ENCODE measurements around the gene ALPK3. TPM values are rescaled to one million over a fixed set of nuclear protein-coding genes. Genes with fewer than 3 reads are reported as not detected.

ALPK3 gene
- total RNA-seq, 4 donors from 2014 or later = 0.18 to 7.0 (median 0.68) TPM

- H3K36me3 ChIP-seq = peaks cover 0 to 6% (median 0%) of the 10 kb centered on the region in 3 donors
- H3K4me1 ChIP-seq = peaks cover 0 to 20% (median 0%) of the 10 kb centered on the region in 4 donors
- H3K27me3 ChIP-seq = no peaks in the 10 kb centered on the region
- DNase-seq = no peak
- no peaks in the 10 kb centered on the region for H3K9me3 ChIP-seq
- H3K27ac ChIP-seq = no peak overlapping the region
- H3K4me3 ChIP-seq = no peak overlapping the region
- no peak for TF ChIP-seq POLR2A (IDR thresholded peaks at IDR 0.05)
- TF ChIP-seq CTCF (IDR thresholded peaks at IDR 0.05) = no peak
These were observed 91.9 kb downstream of the ALPK3 start for GRCh38 chr15:84909029-84909428.

- Histone ChIP-seq H3K36me3 (peaks cover 0 to 6% (median 0%) of the 10 kb centered on the region in 3 donors), H3K4me1 (peaks cover 0 to 25% (median 0%) of the 10 kb centered on the region in 4 donors), H3K4me3 (no peak overlapping the region), H3K9me3 (no peaks in the 10 kb centered on the region), H3K27ac (no peak overlapping the region), H3K27me3 (no peaks in the 10 kb centered on the region)
- TF ChIP-seq POLR2A (IDR thresholded peaks at IDR 0.05) = no peak
- TF ChIP-seq CTCF (IDR thresholded peaks at IDR 0.05) = no peak
- DNase-seq = no peak
These were observed 92.6 kb downstream of the ALPK3 start for GRCh38 chr15:84909782-84910181.

GRCh38 chr15:84910928-84911623, 93.9 kb downstream of the ALPK3 start:
- no peak for DNase-seq
- Histone ChIP-seq H3K4me3 (no peak overlapping the region), H3K27ac (peak overlapping the region in 2 of 4 donors; percentile 69 to 80), H3K4me1 (peaks cover 0 to 32% (median 0%) of the 10 kb centered on the region in 4 donors), H3K27me3 (no peaks in the 10 kb centered on the region), H3K9me3 (no peaks in the 10 kb centered on the region), H3K36me3 (peaks cover 0 to 6% (median 0%) of the 10 kb centered on the region in 3 donors)
- TF ChIP-seq CTCF (IDR thresholded peaks at IDR 0.05) (no peak), POLR2A (IDR thresholded peaks at IDR 0.05) (no peak)

- peak overlapping the region; percentile 38 to 80 (median 58) for H3K27ac ChIP-seq
- H3K9me3 ChIP-seq = no peaks in the 10 kb centered on the region
- no peaks in the 10 kb centered on the region for H3K27me3 ChIP-seq
- peaks cover 0 to 32% (median 0%) of the 10 kb centered on the region in 4 donors for H3K4me1 ChIP-seq
- no peak overlapping the region for H3K4me3 ChIP-seq
- TF ChIP-seq CTCF (IDR thresholded peaks at IDR 0.05) = no peak
- no peak for TF ChIP-seq POLR2A (IDR thresholded peaks at IDR 0.05)
- peak; percentile 26 to 87 (median 67) for DNase-seq
- peaks cover 0 to 6% (median 0%) of the 10 kb centered on the region in 3 donors for H3K36me3 ChIP-seq
These were observed 94.9 kb downstream of the ALPK3 start for GRCh38 chr15:84911879-84912660.

- no peaks in the 10 kb centered on the region for H3K9me3 ChIP-seq
- peaks cover 0 to 32% (median 0%) of the 10 kb centered on the region in 4 donors for H3K4me1 ChIP-seq
- H3K36me3 ChIP-seq = peaks cover 0 to 11% (median 0%) of the 10 kb centered on the region in 3 donors
- TF ChIP-seq POLR2A (IDR thresholded peaks at IDR 0.05) (no peak), CTCF (IDR thresholded peaks at IDR 0.05) (no peak)
- H3K27ac ChIP-seq = peak overlapping the region in 3 of 4 donors; percentile 38 to 80 (median 46)
- no peak for DNase-seq
- H3K27me3 ChIP-seq = no peaks in the 10 kb centered on the region
- H3K4me3 ChIP-seq = no peak overlapping the region
These were observed 96.2 kb downstream of the ALPK3 start for GRCh38 chr15:84913360-84913723.

Measured in Peyer's patch (tissue), 4 donors.